HG03521 (cell line): ENCODE data around the gene ZBTB16.

ENCODE experiments used
- ATAC-seq: cut with Tn5 transposase; IDR thresholded peaks from one replicate; pipeline ENCODE4 v1.9.1; 2021; ENCODE audit warnings: mild to moderate bottlenecking, moderate library complexity; ENCODE audit not compliant: unreplicated experiment

The ZBTB16 gene

GRCh38 chr11:114179234-114179941, 119.9 kb downstream of the ZBTB16 start:
- no peak for ATAC-seq

GRCh38 chr11:114180301-114181055, 121.0 kb downstream of the ZBTB16 start:
- ATAC-seq = no peak

- no peak for ATAC-seq
Observed at GRCh38 chr11:114181195-114181594, 121.7 kb downstream of the ZBTB16 start.

- no peak for ATAC-seq
Observed at GRCh38 chr11:114181752-114182151, 122.2 kb downstream of the ZBTB16 start.

GRCh38 chr11:114182471-114183043, 123.0 kb downstream of the ZBTB16 start:
- ATAC-seq = no peak

GRCh38 chr11:114183044-114183511, 123.6 kb downstream of the ZBTB16 start:
- ATAC-seq = no peak

GRCh38 chr11:114185436-114185835, 125.9 kb downstream of the ZBTB16 start:
- no peak for ATAC-seq

GRCh38 chr11:114187173-114187572, 127.7 kb downstream of the ZBTB16 start:
- ATAC-seq = no peak

- ATAC-seq = no peak
Observed at GRCh38 chr11:114188851-114189570, 129.5 kb downstream of the ZBTB16 start.

- no peak for ATAC-seq
Observed at GRCh38 chr11:114190630-114191029, 131.1 kb downstream of the ZBTB16 start.

- ATAC-seq = no peak
Observed at GRCh38 chr11:114191893-114192292, 132.4 kb downstream of the ZBTB16 start.

GRCh38 chr11:114192841-114193389, 133.4 kb downstream of the ZBTB16 start:
- ATAC-seq = no peak

- ATAC-seq = no peak
Observed at GRCh38 chr11:114193730-114194679, 134.5 kb downstream of the ZBTB16 start.

GRCh38 chr11:114194702-114195101, 135.2 kb downstream of the ZBTB16 start:
- no peak for ATAC-seq

- no peak for ATAC-seq
Observed at GRCh38 chr11:114195151-114195550, 135.6 kb downstream of the ZBTB16 start.

- ATAC-seq = no peak
Observed at GRCh38 chr11:114195981-114196731, 136.6 kb downstream of the ZBTB16 start.

GRCh38 chr11:114196997-114197703, 137.6 kb downstream of the ZBTB16 start:
- ATAC-seq = no peak

GRCh38 chr11:114197799-114198500, 138.4 kb downstream of the ZBTB16 start:
- no peak for ATAC-seq
